Measurements from ENCODE around the gene CSPG5.

The CSPG5 gene, protein sequence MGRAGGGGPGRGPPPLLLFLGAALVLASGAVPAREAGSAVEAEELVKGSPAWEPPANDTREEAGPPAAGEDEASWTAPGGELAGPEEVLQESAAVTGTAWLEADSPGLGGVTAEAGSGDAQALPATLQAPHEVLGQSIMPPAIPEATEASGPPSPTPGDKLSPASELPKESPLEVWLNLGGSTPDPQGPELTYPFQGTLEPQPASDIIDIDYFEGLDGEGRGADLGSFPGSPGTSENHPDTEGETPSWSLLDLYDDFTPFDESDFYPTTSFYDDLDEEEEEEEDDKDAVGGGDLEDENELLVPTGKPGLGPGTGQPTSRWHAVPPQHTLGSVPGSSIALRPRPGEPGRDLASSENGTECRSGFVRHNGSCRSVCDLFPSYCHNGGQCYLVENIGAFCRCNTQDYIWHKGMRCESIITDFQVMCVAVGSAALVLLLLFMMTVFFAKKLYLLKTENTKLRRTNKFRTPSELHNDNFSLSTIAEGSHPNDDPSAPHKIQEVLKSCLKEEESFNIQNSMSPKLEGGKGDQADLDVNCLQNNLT
- total RNA-seq: 0.46 to 3.3 (median 1.2) reads per million in 17 experiments

DNA sequence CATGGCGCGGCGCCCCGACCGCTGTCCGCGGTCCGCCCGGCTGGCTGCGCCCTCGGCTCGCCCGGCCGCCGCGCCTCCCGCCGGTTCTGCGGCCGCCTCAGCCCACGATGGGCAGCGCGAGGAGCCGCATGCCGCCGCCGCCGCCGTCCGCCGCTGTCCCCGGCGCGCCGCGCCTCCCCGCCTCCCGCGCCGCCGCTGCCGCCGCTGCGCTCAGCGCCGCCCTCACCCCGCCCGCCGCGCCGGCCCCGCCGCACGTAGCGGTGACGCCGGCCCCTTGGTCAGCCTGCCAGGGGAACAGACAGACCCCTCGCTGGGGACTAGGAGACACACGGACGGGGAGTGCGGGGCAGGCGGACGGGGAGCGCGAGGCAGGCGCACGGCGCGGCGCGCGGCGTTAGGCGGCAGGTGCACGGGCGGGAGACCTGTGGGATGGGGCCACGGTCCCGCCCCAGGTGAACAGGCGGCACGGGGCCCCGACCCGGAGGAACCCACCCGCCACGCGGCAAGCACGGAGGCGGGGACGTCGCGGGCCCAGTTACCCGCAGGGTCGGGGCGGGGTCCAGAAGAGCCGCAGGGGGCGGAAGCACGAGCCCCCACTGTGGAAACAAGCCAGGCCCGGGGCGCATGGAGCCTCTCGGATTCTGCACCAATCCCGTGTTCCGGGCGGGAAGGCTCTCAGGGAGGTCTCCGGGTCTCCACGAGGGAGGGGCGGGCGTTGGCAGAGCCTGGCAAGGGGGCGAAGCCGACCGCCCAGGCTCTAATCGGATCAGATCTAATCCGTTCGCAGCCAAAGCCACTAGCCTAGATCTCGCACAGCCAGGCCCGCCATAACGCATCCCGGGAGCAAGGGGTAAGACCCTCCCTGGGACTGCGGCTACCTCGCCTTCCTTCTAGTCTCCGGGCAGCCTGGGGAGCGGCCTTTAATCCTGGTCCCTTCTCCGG, at the start of gene CSPG5:
Gene CSPG5 (minus strand): TSS at position 175 of the 942 bp plus-strand sequence. CDS start 172 bp downstream, at position 3.
- DNase-seq: peak; percentile 17 to 77 (median 42)

DNA sequence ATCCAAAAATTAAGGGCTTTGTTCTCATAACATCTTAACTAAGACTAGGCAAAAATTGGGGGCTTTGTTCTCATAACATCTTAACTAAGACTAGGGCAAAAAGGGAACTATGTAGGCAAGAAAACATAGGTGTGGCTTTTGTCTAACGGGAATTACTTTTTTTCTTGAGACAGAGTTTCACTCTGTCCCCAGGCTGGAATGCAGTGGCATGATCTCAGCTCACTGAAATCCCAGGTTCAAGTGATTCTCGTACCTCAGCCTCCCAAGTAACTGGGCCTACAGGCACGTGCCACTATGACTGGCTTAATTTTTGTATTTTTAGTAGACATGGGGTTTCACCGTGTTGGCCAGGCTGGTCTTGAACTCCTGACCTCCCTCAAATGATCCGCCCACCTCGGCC, 49.8 kb upstream of the CSPG5 start:
- no peak for DNase-seq

DNA sequence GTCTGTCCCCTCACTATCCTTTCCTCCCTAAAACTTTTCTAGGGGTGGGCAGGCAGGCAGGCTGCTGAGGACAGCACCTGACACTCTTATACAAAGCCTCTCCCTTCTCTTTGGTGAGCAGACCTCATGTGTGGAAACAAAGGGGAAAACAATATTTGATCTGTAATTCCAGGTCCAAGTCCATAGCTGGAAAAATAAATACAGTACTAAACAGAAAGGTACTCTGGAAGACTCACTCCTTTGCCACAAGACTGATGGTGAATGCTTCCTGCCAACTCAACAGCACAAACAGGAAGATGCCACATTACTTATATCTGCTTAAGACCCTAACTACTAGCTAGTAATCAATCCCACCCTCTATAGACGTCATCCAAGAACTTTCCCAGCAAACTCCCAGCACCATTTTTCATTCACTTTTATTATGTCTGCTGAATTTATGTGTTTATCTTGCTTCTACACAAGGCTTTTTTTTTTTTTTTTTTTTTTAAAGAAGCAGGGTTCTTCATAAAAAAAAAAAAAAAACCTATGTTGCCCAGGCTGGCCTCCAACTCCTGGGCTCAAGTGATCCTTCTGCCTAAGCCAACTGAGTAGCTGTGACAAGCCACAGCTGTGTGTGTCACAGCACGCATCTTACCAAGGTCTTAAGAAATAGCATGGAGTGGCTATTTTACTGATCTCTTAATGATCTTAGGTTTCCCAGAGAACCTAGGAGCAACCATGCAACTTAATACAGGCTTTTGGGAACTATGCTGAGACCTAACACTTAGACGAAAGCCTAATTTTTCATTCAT, 44.2 kb upstream of the CSPG5 start:
- no peak for DNase-seq

DNA sequence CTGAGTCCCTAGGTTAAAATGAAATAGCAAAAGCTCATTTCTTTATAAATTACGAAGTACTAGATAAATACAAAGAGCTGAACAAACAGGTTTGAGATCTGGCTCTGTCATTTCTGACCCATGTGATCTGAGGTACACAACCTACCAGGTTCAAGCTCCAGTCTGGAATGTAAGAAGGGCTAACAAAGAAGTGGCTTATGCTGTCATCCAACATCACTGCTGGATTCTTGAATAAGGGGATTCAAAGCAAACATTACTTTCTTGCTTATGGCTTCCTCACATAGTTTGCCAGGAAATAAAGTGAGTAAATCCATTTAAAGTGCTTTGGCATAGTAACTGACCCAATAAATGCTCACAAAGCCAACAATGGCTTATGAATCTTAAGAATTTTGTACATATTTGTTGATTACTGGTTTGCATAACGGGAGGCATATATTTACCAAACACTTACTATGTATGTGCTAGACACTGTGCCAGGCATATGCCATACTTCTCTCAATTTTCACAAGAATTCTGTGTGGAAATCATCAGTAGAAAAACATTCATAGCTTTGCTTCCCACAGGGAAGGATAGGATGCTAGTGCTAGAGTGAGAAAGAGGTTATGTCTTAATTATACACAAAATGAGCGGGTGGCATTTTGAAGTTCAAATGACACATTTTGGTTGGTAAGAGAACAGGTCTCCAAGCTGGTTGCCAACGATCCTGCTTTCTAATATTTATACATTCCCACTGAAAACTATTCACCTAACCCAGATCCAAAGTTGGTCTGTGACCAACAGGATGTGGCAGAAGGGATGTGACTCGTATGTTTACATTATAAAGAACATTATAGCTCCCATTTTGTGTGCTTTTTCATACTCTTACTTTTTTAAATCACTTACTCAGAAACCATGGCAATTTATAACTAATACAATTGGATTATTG, 38.7 kb upstream of the CSPG5 start:
- no peak for DNase-seq

DNA sequence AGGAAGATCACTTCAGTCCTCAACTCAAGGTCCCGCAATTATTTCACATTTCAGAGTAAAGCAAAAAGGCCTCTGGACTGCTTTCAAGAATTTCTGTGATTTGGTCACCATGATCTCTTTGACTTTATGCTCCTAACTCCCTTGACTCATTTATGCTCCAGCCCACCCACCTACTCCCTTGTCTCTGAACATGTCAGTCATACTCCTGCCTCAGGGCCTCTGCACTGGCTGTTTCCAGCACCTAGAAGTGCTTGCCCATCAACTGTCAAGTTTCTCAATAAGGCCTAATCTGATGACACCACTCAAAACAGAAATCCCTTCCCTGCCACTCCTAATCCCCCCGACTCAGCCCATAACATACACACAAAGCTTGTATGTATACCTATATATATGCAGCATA, 36.1 kb upstream of the CSPG5 start:
- DNase-seq: no peak

DNA sequence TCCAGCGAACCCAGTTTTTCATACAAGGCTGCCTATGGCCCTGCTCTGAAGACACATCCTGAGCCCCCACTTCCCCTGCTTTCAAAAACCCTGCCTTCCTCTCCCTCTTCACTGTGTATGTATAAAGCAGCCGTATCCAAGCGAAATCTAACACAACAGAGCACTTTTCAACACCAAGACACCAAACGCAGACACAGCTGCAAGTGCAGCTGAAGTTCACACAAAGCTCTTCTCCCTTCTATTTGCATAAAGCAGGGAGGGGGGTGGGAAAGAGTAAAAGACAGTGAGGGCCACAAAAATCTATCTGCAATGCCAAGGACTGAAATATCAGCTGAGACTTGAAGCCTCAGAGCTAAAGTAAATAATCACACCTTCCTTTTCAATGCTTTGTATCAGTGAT, 35.1 kb upstream of the CSPG5 start:
- no peak for DNase-seq

DNA sequence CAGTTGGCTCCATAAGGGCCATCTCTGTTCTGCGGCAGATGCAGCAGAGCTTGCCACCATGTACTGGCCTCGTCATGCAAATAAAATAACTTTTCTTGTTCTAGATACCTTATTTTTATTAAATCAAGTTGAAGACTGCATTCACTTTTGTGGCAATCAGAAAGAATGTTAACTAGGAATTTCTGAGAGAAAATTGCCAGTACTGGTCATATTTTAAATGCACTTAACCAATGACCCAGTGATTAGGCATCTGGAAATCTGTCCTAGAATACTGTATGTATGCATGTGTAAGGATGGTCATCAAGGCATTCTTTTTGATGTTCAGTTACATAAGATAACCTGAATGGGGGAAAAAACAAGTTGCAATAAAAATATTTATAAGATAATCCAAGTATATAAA, 34.2 kb upstream of the CSPG5 start:
- DNase-seq: no peak

DNA sequence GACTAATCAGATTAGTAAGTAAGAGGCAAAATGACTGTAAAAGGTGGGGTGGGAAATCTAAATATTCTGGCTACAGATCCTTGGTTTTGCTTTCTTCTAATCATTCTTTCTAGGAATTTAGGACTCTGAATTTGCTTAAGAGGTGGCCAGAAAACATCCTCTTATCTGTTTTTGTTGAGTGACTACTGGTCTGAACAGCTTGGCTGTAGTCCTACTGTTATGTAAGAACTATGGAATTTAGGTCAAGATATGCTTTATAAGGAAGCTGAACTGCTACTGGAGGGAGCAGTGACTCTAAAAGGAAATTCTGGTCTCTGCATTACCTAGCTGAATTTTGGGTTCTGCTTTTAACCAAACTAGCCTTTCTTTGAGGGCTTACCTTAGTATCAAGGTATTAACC, 33.5 kb upstream of the CSPG5 start:
- DNase-seq: no peak

DNA sequence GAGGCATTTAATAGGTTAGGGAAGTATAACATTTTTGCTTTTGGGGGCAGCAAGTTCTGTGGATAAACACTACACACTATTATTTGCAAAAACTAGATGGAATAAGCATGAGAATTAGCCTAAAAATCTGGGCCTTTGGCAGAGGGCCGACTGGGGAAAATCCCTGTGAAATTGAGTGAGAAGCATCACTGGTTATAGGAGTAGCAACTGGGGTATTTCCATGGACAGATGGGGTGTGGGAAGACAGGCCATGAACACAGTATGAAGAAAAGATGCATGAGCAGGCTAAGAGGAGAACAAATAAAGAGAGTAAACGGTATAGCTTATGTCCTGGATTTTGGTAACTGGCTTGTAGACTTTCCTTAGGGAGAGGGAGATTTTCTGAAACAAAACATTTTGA, 32.9 kb upstream of the CSPG5 start:
- no peak for DNase-seq

DNA sequence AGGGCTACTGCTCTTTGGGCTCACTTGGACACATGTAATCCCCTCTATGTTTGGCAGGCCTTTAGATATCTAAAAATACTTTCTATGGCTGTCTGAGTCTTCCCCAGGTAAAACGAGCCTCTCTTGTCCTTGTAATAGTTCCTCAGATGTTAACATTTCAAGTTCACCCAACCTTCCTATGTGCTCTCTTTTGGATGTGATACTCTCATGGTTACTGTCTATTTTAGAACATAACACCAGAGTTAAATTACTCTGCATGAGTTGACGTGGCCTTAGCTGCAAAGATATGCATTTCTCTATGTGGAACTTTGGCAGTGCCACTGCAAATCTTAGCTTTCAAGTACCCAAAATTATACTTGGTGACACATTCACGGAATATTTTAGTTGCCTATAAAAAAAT, 31.9 kb upstream of the CSPG5 start:
- no peak for DNase-seq

DNA sequence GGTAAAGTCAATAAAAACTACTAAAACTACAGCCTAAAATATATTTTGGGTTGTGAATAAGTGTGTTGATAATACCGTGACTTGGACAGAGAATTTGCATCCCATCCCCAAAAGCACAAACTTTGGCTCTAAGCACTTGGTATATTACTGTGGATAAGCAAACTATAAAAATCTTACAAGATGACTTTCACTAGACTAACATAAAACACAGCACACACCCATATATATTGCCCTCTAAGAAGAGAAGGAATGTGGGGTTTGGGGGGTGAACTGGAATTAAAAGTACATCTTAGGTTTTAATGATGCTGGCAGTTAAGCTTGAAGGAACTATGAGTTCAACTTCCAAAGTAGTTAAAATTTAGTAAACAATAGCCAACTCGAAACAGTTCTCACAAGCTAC, 28.7 kb upstream of the CSPG5 start:
- no peak for DNase-seq

DNA sequence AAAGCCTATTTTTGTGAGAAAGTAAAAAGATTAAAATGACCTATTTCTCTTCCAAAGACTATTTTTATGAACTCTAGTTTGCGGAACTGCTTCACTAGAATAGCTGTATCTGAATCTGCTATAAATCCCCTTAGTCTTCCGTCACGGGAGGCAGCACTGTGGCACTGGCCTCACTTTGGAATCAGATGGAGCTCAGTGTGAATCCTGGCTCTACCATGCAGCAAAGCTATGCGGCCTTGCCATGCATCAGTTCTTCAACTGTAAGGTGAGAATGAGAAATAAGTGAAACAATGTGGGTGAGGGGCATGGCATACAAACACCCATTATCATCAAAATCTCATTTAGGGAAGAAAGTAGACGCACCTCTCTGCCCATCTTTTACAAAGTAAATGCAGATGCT, 27.5 kb upstream of the CSPG5 start:
- no peak for DNase-seq

DNA sequence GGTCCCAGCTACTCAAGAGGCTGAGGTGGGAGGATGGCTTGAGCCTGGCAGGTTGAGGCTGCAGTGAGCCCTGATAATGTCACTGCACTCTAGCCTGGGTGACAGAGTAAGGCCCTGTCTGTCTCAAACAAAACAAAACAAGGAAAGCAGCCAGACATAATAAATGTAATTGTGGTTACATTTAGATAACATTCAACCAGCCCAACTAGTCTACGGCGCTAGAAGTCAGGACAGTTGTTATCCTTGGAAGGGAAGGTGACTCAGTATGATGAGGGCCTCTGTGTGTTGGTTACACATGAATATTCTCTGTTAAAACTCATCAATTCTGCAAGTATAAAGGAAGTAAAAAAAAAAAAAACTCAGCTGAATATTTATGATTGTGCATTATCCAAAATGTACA, 27.0 kb upstream of the CSPG5 start:
- no peak for DNase-seq

DNA sequence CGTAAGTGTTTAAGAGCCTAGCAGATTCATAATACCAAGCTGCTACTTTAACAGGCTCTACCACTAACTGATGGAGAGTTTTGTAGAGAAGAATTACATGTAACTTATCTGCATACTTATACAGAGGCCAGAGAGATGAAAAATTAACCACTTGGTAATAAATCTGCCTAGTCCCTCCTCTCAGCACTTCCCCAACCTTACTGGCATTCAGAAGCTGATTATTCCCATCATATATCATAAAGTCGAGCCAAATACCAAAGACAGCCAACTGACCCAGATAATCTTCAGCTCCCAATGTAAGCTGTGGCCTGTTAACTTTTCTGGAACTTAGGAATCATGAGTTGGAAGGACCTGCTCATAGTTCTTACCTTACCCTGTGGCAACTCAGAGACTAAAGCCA, 25.5 kb upstream of the CSPG5 start:
- no peak for DNase-seq

DNA sequence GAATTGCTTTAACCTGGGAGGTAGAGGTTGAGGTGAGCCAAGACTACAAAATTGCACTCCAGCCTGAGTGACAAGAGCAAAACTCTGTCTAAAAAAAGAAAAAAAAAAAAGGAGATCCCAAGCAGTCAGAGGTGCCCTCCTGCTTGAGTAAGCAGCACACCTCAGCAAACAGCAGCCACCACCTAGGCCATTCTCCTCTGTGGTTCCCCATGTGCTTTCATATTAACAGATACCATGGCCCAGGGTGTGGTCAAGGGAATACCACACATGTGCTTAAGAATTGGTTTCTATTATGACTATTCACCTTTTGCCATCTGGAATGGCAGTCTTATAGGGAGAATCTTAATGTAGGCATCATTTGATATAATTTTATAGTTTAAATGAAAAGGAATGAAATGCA, 24.7 kb upstream of the CSPG5 start:
- DNase-seq: no peak

DNA sequence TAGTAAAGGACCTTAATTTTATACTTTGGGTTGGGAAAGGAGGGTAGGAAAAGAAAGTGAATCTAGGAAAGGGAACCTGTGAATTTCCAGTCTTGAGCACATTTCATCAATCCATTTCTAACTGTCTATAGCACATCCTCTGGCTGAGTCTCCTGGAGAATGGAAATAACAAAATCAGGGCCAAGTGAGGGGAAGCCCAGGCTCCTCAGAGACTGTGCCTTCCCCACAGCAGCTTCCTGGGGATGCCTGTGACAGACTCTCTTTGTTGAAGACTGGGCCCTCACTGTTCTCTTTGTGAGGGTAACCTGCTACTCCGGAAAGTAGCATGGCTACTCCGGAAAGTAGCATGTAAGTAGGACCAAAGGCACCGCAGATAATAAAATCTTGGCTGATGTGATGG, 22.6 kb upstream of the CSPG5 start:
- no peak for DNase-seq

DNA sequence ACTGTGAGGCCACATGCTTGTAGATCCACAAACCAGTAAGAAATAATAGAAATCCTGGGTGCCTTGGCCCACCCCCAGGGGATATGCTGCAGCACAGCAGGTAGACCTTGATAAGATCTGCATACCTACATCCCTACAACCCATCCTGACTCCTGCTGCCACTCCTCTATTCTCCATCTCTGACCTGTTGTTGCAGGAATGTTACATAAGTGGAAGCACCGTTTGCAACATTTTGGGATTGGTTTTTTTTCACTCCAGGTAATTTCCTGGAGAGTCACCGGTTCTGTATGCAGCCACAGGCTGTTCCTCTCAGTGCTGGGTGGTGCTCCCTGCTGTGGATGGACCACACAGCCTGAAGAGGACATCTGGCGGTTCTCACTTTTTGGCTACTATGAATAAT, 16.1 kb upstream of the CSPG5 start:
- DNase-seq: no peak

DNA sequence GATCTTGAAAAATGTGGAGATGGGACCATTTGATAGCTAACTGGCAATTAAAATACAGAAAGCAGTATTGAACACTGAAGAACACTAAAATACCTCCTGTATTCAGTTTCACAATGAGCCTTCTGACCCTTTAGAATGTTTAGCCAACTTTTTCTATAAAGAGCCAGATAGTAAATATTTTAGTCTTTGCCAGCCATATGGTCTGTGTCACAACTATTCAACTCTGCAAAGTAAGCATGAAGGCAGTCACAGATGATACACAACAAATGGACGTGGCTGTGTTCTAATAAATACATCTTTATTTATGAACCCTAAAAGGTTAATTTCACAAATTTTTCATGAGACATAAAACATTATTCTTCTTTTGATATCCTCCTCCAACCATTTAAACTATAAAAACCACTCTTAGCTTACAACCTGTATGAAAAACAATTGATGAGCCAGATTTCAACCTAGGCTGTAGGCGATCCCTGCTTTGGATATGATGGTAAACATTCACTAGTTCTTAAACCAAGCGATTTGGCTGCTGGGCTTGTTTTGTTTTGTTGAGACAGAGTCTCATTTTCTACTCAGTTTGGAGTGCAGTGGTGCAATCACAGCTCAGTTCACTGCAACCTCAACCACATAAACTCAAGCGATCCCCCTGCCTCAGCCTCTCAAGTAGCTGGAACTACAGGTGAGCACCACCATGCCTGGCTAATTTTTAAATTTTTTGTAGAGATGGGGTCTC, 13.6 kb upstream of the CSPG5 start:
- DNase-seq: no peak

DNA sequence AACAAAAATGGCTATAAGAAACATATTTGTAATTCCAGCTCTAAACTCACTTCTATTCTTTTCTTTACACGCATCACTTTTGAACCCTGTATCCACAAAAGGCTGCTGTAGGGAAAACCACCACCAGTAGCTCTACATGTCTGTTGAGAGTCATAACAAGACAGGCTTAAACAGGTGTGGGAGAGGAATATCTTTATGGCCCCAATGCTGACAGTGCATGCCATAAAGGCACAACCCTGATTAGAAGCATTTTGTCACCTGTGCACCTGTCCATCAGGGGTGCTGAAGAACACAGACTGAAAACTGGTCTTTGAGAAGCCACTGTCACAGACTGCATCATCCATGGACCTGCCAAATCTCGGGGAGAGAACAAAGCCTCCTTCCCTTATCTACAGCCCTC, 11.6 kb upstream of the CSPG5 start:
- DNase-seq: no peak

DNA sequence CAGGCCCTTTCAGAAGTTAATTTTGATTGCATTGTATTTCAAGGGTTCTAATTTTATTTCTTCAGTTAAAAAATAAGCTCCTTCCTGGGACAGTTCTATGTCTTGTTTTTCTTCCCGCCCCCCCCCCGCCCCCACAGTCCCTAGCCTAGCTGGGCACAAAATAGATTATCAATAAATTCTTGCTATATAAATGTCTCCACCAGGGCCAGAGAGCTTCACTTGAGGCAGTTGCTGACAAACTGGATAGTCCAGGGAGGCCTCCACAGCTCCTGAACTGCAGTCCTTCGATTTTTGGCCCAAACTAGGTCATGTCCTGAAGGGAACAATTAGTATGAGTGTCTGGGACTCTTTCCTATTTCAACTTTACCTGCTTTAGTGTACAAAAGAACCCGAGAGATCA, 9.9 kb upstream of the CSPG5 start:
- no peak for DNase-seq

DNA sequence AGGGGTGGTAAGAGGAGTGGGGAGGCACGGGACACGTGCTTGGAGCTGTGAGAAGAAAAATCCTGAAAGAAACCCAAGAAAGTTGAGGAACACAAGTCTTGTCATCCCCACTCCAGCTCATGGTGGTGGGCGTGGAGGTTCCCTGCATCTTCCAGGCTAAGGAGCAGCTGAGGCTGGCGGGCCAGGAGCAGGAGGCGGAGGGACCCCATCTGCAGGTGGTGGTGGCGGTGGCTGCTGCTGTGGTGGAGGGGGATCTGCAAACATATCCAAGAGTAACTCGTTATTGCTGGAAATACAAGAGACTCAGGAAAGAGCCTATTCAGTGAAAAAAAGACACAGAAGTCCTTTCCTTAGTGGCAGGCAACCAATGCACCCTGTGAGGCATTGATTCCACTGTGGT, 9.4 kb upstream of the CSPG5 start:
- DNase-seq: no peak
